ENCODE results near the gene SH3BP4.

The SH3BP4 gene

GRCh38 chr2:234980451-234981187 is 28.8 kb downstream of the SH3BP4 start:
- Mint-ChIP-seq H3K4me1 (ENCODE audit: low read depth) (no peaks in the 10 kb centered on the region), H3K27ac (no peak overlapping the region), H3K36me3 (no peaks in the 10 kb centered on the region)

GRCh38 chr2:234981197-234982095 is 29.6 kb downstream of the SH3BP4 start:
- no peak overlapping the region for H3K4me3 Mint-ChIP-seq
- H3K36me3 Mint-ChIP-seq: no peaks in the 10 kb centered on the region
- no peaks in the 10 kb centered on the region for H3K4me1 Mint-ChIP-seq (ENCODE audit: low read depth)
- H3K27me3 Mint-ChIP-seq: peaks cover 2% of the 10 kb centered on the region
- H3K9me3 Mint-ChIP-seq (ENCODE audit: low read depth): no peaks in the 10 kb centered on the region
- no peak overlapping the region for H3K27ac Mint-ChIP-seq

More at GRCh38 chr2:234980451-234981187, 28.8 kb downstream of the SH3BP4 start:
- Mint-ChIP-seq H3K4me3 (no peak overlapping the region), H3K9me3 (ENCODE audit: low read depth) (no peaks in the 10 kb centered on the region), H3K27me3 (peaks cover 2% of the 10 kb centered on the region)

DNA sequence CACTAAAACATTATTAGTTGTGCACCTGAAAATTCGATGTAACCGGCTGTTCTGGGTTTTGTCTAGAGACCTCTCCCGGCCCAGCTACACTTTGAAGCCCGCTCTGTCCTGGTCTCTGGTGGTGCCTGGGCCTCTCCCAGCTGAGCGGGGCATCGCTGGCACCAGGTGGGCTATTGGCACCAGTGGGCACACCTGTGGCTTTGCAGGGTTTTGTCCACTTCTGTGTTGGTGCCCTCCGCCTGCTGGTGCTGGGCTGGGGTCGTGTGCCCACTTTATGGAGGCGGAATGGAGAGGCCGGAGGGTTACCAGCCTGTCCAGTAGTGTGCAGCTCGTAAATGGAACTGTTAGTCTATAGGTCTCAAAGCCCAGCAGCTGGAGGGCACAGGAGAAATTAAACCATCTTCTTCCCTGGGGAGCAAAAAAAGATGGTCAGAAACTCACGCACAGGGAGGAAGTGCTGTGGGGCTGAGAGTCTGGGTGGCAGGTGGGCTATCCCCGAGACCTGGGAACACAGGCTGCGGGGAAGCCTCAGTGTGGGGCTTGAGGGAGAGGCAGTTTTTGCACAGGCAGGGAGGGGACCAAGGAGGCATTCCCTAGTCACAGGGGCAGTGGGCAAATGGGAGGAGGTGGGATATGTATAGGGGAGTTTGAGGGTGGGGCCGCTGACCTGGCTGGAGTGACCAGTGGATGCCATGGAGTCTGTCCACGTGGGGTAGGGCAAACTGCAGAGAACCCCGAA is 30.4 kb downstream of the SH3BP4 start:
- no peaks in the 10 kb centered on the region for H3K36me3 Mint-ChIP-seq
- no peaks in the 10 kb centered on the region for H3K9me3 Mint-ChIP-seq (ENCODE audit: low read depth)
- H3K4me3 Mint-ChIP-seq: no peak overlapping the region
- peaks cover 2% of the 10 kb centered on the region for H3K27me3 Mint-ChIP-seq
- H3K4me1 Mint-ChIP-seq (ENCODE audit: low read depth): no peaks in the 10 kb centered on the region
- H3K27ac Mint-ChIP-seq: no peak overlapping the region

DNA sequence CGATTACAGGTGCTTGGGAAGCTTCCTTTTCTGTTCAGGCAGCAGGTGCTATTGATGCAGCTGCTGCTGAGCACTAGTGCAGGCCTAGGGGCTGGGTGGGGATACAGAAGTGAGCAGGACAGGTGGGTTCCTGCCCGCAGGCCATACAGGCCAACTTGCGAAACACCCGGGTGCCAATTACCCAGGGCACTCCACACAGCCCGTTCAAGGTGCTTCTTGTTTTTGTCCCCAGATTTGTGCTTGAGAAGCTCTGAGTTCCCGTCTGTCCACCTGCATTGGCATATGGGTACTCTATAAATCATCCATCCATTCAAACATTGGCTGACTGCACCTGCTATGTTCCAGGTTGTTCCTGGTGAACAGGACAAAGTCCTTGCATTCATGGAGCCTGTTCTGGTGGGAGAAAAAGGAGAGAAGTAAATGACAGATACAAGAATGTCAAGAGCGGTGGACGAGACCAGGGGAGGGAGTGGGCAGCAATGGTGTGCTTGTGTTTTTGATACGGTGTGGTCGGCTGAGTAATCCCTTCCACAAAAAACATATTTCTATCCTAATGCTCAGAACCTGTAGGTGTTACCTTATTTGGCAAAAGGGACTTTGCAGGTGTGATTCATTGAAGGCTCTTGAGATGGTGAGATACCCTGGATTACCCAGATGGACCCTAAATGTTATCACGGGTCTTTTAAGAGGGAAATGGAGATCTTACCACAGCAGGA is 31.4 kb downstream of the SH3BP4 start:
- Mint-ChIP-seq H3K27me3 (peaks cover 2% of the 10 kb centered on the region), H3K36me3 (no peaks in the 10 kb centered on the region)

GRCh38 chr2:234985608-234986245 is 33.9 kb downstream of the SH3BP4 start:
- H3K4me3 Mint-ChIP-seq: no peak overlapping the region
- no peaks in the 10 kb centered on the region for H3K36me3 Mint-ChIP-seq
- H3K4me1 Mint-ChIP-seq (ENCODE audit: low read depth): no peaks in the 10 kb centered on the region
- no peak overlapping the region for H3K27ac Mint-ChIP-seq
- H3K27me3 Mint-ChIP-seq: peaks cover 2% of the 10 kb centered on the region
- no peaks in the 10 kb centered on the region for H3K9me3 Mint-ChIP-seq (ENCODE audit: low read depth)

More for the DNA sequence above, 31.4 kb downstream of the SH3BP4 start:
- no peak overlapping the region for H3K4me3 Mint-ChIP-seq
- no peaks in the 10 kb centered on the region for H3K4me1 Mint-ChIP-seq (ENCODE audit: low read depth)
- no peak overlapping the region for H3K27ac Mint-ChIP-seq
- H3K9me3 Mint-ChIP-seq (ENCODE audit: low read depth): no peaks in the 10 kb centered on the region

DNA sequence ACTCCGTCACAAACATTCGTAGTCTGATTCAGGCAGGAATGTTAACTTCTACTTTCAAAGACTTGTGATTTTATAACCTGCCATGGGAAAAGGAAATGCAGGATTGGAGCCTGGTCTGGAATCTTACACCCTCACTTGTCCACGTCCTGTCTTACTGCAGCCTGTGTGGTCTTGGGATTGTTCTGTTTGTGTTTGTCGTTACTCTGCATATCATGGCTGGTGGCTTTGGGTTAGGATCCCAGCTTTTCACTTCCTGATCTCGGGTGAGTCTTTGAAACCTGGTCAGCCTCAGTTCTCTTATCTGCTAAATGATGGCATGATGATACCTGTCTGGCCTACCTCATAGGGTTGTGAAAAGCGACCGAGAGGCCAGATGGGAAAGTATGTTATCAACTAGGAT is 34.6 kb downstream of the SH3BP4 start:
- H3K27ac Mint-ChIP-seq: no peak overlapping the region
- H3K4me1 Mint-ChIP-seq (ENCODE audit: low read depth): no peaks in the 10 kb centered on the region
- no peaks in the 10 kb centered on the region for H3K9me3 Mint-ChIP-seq (ENCODE audit: low read depth)
- no peaks in the 10 kb centered on the region for H3K27me3 Mint-ChIP-seq
- no peaks in the 10 kb centered on the region for H3K36me3 Mint-ChIP-seq
- no peak overlapping the region for H3K4me3 Mint-ChIP-seq

DNA sequence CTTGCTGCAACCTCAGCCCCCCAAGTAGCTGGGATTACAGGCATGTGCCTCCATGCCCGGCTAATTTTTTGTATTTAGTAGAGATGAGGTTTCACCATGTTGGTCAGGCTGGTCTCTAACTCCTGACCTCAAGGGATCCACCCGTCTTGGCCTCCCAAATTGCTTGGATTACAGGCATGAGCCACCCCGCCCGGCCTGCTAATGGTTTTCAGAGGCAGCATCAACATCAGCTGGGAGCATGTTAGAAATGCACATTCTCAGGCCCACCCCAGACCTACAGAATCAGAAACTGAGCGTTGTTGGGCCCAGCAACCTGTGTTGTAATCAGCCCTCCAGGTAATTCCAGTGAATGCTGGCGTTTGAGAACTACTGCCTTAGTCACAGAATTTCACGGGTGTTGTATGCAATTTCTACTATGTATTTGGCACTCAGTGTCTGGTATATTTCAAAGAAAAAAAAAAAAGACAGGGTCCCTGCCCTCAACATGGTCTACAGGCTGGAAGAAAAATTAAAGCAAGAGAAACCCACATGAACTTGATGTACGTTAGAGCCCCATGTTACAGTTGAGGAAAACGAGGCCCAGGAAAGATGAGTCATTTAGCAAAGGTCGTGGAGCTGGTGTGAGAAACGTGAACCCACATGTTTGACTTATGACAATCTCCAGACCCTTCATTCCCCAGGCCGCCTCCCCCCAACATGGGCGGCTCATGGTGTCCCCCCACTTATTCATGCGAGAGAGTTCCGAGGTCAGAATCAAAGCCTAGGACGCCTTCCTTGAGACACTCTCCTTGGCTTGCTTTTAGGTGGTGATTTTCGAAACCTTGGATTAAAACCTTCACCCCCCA is 35.3 kb downstream of the SH3BP4 start:
- no peaks in the 10 kb centered on the region for H3K36me3 Mint-ChIP-seq
- H3K4me3 Mint-ChIP-seq: no peak overlapping the region
- no peaks in the 10 kb centered on the region for H3K4me1 Mint-ChIP-seq (ENCODE audit: low read depth)
- H3K27me3 Mint-ChIP-seq: no peaks in the 10 kb centered on the region
- H3K27ac Mint-ChIP-seq: no peak overlapping the region
- H3K9me3 Mint-ChIP-seq (ENCODE audit: low read depth): no peaks in the 10 kb centered on the region

GRCh38 chr2:234987754-234988153 is 35.9 kb downstream of the SH3BP4 start:
- H3K4me3 Mint-ChIP-seq: no peak overlapping the region
- H3K4me1 Mint-ChIP-seq (ENCODE audit: low read depth): no peaks in the 10 kb centered on the region
- no peaks in the 10 kb centered on the region for H3K27me3 Mint-ChIP-seq
- H3K36me3 Mint-ChIP-seq: no peaks in the 10 kb centered on the region
- H3K27ac Mint-ChIP-seq: no peak overlapping the region
- no peaks in the 10 kb centered on the region for H3K9me3 Mint-ChIP-seq (ENCODE audit: low read depth)

DNA sequence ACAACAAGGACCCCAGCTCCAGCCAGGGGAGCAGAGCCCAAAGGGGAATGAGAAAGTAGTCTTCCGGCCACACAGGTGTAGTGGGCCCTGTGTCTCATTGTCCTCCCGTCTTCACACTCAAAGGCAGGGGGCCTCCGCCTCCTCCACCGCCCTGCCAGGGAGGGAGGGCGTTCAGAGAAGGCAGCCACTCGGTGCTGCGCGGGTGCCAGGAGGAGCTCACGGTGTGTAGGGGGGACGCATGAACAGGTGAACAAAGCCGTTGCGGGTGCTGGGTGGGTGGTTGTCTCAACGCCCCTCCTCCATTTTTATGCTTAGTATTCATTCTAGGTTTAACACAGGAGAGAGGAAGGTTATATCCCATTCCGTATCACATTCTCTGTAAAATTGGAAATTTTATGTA is 36.7 kb downstream of the SH3BP4 start:
- Mint-ChIP-seq H3K9me3 (ENCODE audit: low read depth) (no peaks in the 10 kb centered on the region), H3K27me3 (no peaks in the 10 kb centered on the region), H3K4me3 (no peak overlapping the region), H3K36me3 (no peaks in the 10 kb centered on the region), H3K27ac (no peak overlapping the region), H3K4me1 (ENCODE audit: low read depth) (no peaks in the 10 kb centered on the region)

- peaks cover 3% of the 10 kb centered on the region for H3K4me1 Mint-ChIP-seq (ENCODE audit: low read depth)
- H3K27ac Mint-ChIP-seq: no peak overlapping the region
- H3K4me3 Mint-ChIP-seq: no peak overlapping the region
- H3K36me3 Mint-ChIP-seq: no peaks in the 10 kb centered on the region
- H3K27me3 Mint-ChIP-seq: peaks cover 2% of the 10 kb centered on the region
- no peaks in the 10 kb centered on the region for H3K9me3 Mint-ChIP-seq (ENCODE audit: low read depth)
Measured at GRCh38 chr2:234989183-234989701, 37.4 kb downstream of the SH3BP4 start.

- Mint-ChIP-seq H3K4me3 (no peak overlapping the region), H3K4me1 (ENCODE audit: low read depth) (peaks cover 3% of the 10 kb centered on the region), H3K27me3 (peaks cover 2% of the 10 kb centered on the region), H3K9me3 (ENCODE audit: low read depth) (no peaks in the 10 kb centered on the region), H3K27ac (no peak overlapping the region), H3K36me3 (no peaks in the 10 kb centered on the region)
Measured at GRCh38 chr2:234990300-234990699, 38.5 kb downstream of the SH3BP4 start.

- peaks cover 3% of the 10 kb centered on the region for H3K4me1 Mint-ChIP-seq (ENCODE audit: low read depth)
- no peaks in the 10 kb centered on the region for H3K36me3 Mint-ChIP-seq
- H3K27ac Mint-ChIP-seq: no peak overlapping the region
- H3K27me3 Mint-ChIP-seq: peaks cover 2% of the 10 kb centered on the region
- H3K4me3 Mint-ChIP-seq: no peak overlapping the region
- no peaks in the 10 kb centered on the region for H3K9me3 Mint-ChIP-seq (ENCODE audit: low read depth)
Measured at GRCh38 chr2:234991290-234991689, 39.5 kb downstream of the SH3BP4 start.

GRCh38 chr2:234991793-234992192 is 40.0 kb downstream of the SH3BP4 start:
- H3K36me3 Mint-ChIP-seq: no peaks in the 10 kb centered on the region
- no peaks in the 10 kb centered on the region for H3K9me3 Mint-ChIP-seq (ENCODE audit: low read depth)
- no peak overlapping the region for H3K4me3 Mint-ChIP-seq
- no peak overlapping the region for H3K27ac Mint-ChIP-seq
- H3K27me3 Mint-ChIP-seq: peaks cover 2% of the 10 kb centered on the region
- H3K4me1 Mint-ChIP-seq (ENCODE audit: low read depth): peaks cover 3% of the 10 kb centered on the region
